PC-9 (cell line): Measurements from ENCODE around the gene MAP2K5. TPM values are rescaled to one million over a fixed set of nuclear protein-coding genes. Genes with fewer than 3 reads are reported as not detected.
"Not testable (repeated sequence)": the region's sequence is repeated elsewhere in the genome, so short reads cannot be mapped to it uniquely, and the experiment has no call there.

Experiments used
- BruUV-seq: library from RNA; stranded (reverse); fragments of 400-500 nt; replicated peaks from 2 replicates; lab custom pipeline; 2021; lab: Mats Ljungman, UMichigan
- CTCF ChIA-PET: fragments of 300-600 bp; sonication (Branson Sonifier 250); formaldehyde crosslinking; loops from one replicate; lab custom pipeline; 2022; ENCODE audit warnings: antibody characterized with exemption; lab: Charles Lee
- POLR2A ChIA-PET: fragments of 300-600 bp; sonication (Branson Sonifier 250); formaldehyde crosslinking; loops from one replicate; lab custom pipeline; 2022; ENCODE audit warnings: antibody characterized with exemption; ENCODE audit not compliant: unreplicated experiment; lab: Charles Lee
- DNase-seq, 2 experiments: peaks; one replicate each; pipeline versions ENCODE4 v3.0.0 to v3.0.0-alpha.2; 2015 to 2022; ENCODE audit warnings: mixed read lengths in 1 of 2
- H2AFZ ChIP-seq: fragments of 200-600 bp; sonication (generic); 2 replicates; pipeline ENCODE4 v1.8.1; 2017; ENCODE audit warnings: antibody characterized with exemption
- H3F3A ChIP-seq: fragments of 200-600 bp; sonication (generic); 2 replicates; pipeline ENCODE4 v1.8.1; 2017; ENCODE audit warnings: antibody characterized with exemption, mild to moderate bottlenecking, low read depth; ENCODE audit not compliant: insufficient read depth
- H3K27ac ChIP-seq: fragments of 200-600 bp; sonication (generic); 2 replicates; pipeline ENCODE4 v1.6.1; 2016; ENCODE audit warnings: mixed run types
- H3K27me3 ChIP-seq: fragments of 200-600 bp; sonication (generic); 2 replicates; pipeline ENCODE4 v1.6.1; 2016; ENCODE audit warnings: low read depth, mixed run types; ENCODE audit not compliant: insufficient read depth
- H3K36me3 ChIP-seq: fragments of 200-600 bp; sonication (generic); 2 replicates; pipeline ENCODE4 v1.6.1; 2016; ENCODE audit warnings: low read depth, mixed run types
- H3K4me1 ChIP-seq: fragments of 200-600 bp; sonication (generic); replicated peaks from 2 replicates; pipeline ENCODE4 v1.6.1; 2016; ENCODE audit warnings: mixed run types; ENCODE audit not compliant: insufficient read depth
- H3K4me2 ChIP-seq: fragments of 200-600 bp; sonication (generic); 2 replicates; pipeline ENCODE4 v1.6.1; 2017; ENCODE audit warnings: mixed run types
- H3K4me3 ChIP-seq: fragments of 200-600 bp; sonication (generic); 2 replicates; pipeline ENCODE4 v1.6.1; 2016; ENCODE audit warnings: mixed run types
- H3K79me2 ChIP-seq: fragments of 200-600 bp; sonication (generic); 2 replicates; pipeline ENCODE4 v1.6.1; 2017; ENCODE audit warnings: low read depth, mixed run types
- H3K9me2 ChIP-seq: fragments of 200-600 bp; sonication (generic); 2 replicates; pipeline ENCODE4 v1.8.1; 2017; ENCODE audit warnings: mild to moderate bottlenecking; ENCODE audit not compliant: insufficient read depth
- H3K9me3 ChIP-seq: fragments of 200-600 bp; sonication (generic); 2 replicates; pipeline ENCODE4 v1.8.1; 2016; ENCODE audit warnings: low read depth; ENCODE audit not compliant: insufficient read depth
- H4K20me1 ChIP-seq: fragments of 200-600 bp; sonication (generic); 2 replicates; pipeline ENCODE4 v1.8.1; 2017; ENCODE audit not compliant: insufficient read depth
- CTCF ChIP-seq: fragments of 200-600 bp; sonication (generic); conservative IDR thresholded peaks from 2 replicates; pipeline ENCODE4 v1.6.1; 2017; ENCODE audit warnings: mixed run types, antibody characterized with exemption, mild to moderate bottlenecking, moderate library complexity
- EZH2 ChIP-seq: fragments of 200-600 bp; sonication (generic); IDR thresholded peaks from 2 replicates; pipeline ENCODE4 v1.8.0; 2017; ENCODE audit warnings: antibody characterized with exemption, low read depth
- intact Hi-C: fragments of 100-400 bp; cut with micrococcal nuclease; formaldehyde crosslinking; loops from one replicate; pipeline ENCODE4 v1.10.0; 2022; ENCODE audit not compliant: unreplicated experiment
- total RNA-seq: library from RNA; stranded (reverse); gene quantifications from 2 replicates; pipeline ENCODE4 v1.2.3, GENCODE V29; 2021

MAP2K5 gene
- total RNA-seq, 1 experiment from 2014 or later = 26.9 TPM

- TF ChIP-seq CTCF (no peak), EZH2 (no peak)
Measured at GRCh38 chr15:67611370-67612369, 69.2 kb downstream of the MAP2K5 start.

GRCh38 chr15:67613211-67613610 lies 70.7 kb downstream of the MAP2K5 start:
- CTCF ChIA-PET = no interaction called here
- Histone ChIP-seq H3K4me3 (no peak overlapping the region), H3K79me2 (no peaks in the 10 kb centered on the region), H3K4me2 (no peak overlapping the region), H3K36me3 (no peaks in the 10 kb centered on the region), H2AFZ (no peak overlapping the region), H3K4me1 (no peaks in the 10 kb centered on the region), H3K27me3 (no peaks in the 10 kb centered on the region), H3K9me3 (no peaks in the 10 kb centered on the region), H4K20me1 (no peaks in the 10 kb centered on the region), H3K9me2 (no peaks in the 10 kb centered on the region), H3K27ac (no peak overlapping the region), H3F3A (no peaks in the 10 kb centered on the region)
- BruUV-seq = no TSS peak
- no peak for DNase-seq
- intact Hi-C loops = no loop called here
- no peak for TF ChIP-seq EZH2
- TF ChIP-seq CTCF = no peak
- POLR2A ChIA-PET = no interaction called here

More at GRCh38 chr15:67611370-67612369, 69.2 kb downstream of the MAP2K5 start:
- Histone ChIP-seq H3K9me3 (no peaks in the 10 kb centered on the region), H2AFZ (no peak overlapping the region), H4K20me1 (no peaks in the 10 kb centered on the region), H3K79me2 (no peaks in the 10 kb centered on the region), H3F3A (no peaks in the 10 kb centered on the region), H3K4me1 (no peaks in the 10 kb centered on the region), H3K9me2 (no peaks in the 10 kb centered on the region), H3K27ac (no peak overlapping the region), H3K4me3 (no peak overlapping the region), H3K36me3 (no peaks in the 10 kb centered on the region), H3K4me2 (no peak overlapping the region), H3K27me3 (no peaks in the 10 kb centered on the region)
- ChIA-PET POLR2A (interaction anchor here (0.7 kb wide), 1 partner anchor 244 kb away, joined by 7 read pairs; no protein-coding TSS in a partner anchor), CTCF (no interaction called here)
- no TSS peak for BruUV-seq
- intact Hi-C loops = no loop called here
- no peak for DNase-seq

GRCh38 chr15:67613708-67614107 lies 71.2 kb downstream of the MAP2K5 start:
- Histone ChIP-seq H3K36me3 (no peaks in the 10 kb centered on the region), H3K4me3 (no peak overlapping the region), H2AFZ (no peak overlapping the region), H3K27ac (no peak overlapping the region), H3K9me3 (no peaks in the 10 kb centered on the region), H4K20me1 (no peaks in the 10 kb centered on the region), H3F3A (no peaks in the 10 kb centered on the region), H3K79me2 (no peaks in the 10 kb centered on the region), H3K4me1 (no peaks in the 10 kb centered on the region), H3K27me3 (no peaks in the 10 kb centered on the region), H3K9me2 (no peaks in the 10 kb centered on the region), H3K4me2 (no peak overlapping the region)
- BruUV-seq = no TSS peak
- DNase-seq = no peak
- no peak for TF ChIP-seq EZH2
- no peak for TF ChIP-seq CTCF
- CTCF ChIA-PET = no interaction called here
- intact Hi-C loops = no loop called here
- POLR2A ChIA-PET = no interaction called here

- POLR2A ChIA-PET = not testable (repeated sequence)
Measured at GRCh38 chr15:67615131-67615534, 72.6 kb downstream of the MAP2K5 start.

More at GRCh38 chr15:67615131-67615534, 72.6 kb downstream of the MAP2K5 start:
- CTCF ChIA-PET = interaction anchor here (0.7 kb wide), 1 partner anchor 87 kb away, joined by 3 read pairs; no protein-coding TSS in a partner anchor
- BruUV-seq, intact Hi-C loops, H3K4me2 ChIP-seq, H3K79me2 ChIP-seq, H3F3A ChIP-seq, H3K27ac ChIP-seq, H3K4me3 ChIP-seq, DNase-seq, H3K9me2 ChIP-seq, H2AFZ ChIP-seq, H4K20me1 ChIP-seq, H3K9me3 ChIP-seq, H3K27me3 ChIP-seq, H3K36me3 ChIP-seq, H3K4me1 ChIP-seq: not testable (repeated sequence)
